ENCODE results near the gene AHR. TPM values are rescaled to one million over a fixed set of nuclear protein-coding genes. Genes with fewer than 3 reads are reported as not detected.

Gene AHR
- total RNA-seq, 1 donor from 2014 or later = 49.7 TPM

GRCh38 chr7:17319164-17320101 lies 21.0 kb downstream of the AHR start:
- no peaks in the 10 kb centered on the region for H3K27me3 Mint-ChIP-seq (ENCODE audit: low read depth)
- H3K36me3 Mint-ChIP-seq = peaks cover 10% of the 10 kb centered on the region
- H3K9me3 Mint-ChIP-seq = no peaks in the 10 kb centered on the region
- peaks cover 25% of the 10 kb centered on the region for H3K4me1 Mint-ChIP-seq
- peak overlapping the region; percentile 43 for H3K27ac Mint-ChIP-seq
- H3K4me3 Mint-ChIP-seq = no peak overlapping the region
- TF ChIP-seq, protein P1, sequence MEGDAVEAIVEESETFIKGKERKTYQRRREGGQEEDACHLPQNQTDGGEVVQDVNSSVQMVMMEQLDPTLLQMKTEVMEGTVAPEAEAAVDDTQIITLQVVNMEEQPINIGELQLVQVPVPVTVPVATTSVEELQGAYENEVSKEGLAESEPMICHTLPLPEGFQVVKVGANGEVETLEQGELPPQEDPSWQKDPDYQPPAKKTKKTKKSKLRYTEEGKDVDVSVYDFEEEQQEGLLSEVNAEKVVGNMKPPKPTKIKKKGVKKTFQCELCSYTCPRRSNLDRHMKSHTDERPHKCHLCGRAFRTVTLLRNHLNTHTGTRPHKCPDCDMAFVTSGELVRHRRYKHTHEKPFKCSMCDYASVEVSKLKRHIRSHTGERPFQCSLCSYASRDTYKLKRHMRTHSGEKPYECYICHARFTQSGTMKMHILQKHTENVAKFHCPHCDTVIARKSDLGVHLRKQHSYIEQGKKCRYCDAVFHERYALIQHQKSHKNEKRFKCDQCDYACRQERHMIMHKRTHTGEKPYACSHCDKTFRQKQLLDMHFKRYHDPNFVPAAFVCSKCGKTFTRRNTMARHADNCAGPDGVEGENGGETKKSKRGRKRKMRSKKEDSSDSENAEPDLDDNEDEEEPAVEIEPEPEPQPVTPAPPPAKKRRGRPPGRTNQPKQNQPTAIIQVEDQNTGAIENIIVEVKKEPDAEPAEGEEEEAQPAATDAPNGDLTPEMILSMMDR (IDR thresholded peaks at IDR 0.05; ENCODE audit: unreplicated experiment) = no peak
- no peak for DNase-seq (ENCODE audit: low spot score in 2 of 2, unreplicated experiment in 2 of 2)

- peaks cover 10% of the 10 kb centered on the region for H3K36me3 Mint-ChIP-seq
- no peaks in the 10 kb centered on the region for H3K27me3 Mint-ChIP-seq (ENCODE audit: low read depth)
- no peak overlapping the region for H3K4me3 Mint-ChIP-seq
- peak overlapping the region; percentile 43 for H3K27ac Mint-ChIP-seq
- no peaks in the 10 kb centered on the region for H3K9me3 Mint-ChIP-seq
- no peak for DNase-seq (ENCODE audit: low spot score in 2 of 2, unreplicated experiment in 2 of 2)
- TF ChIP-seq, protein P1 (IDR thresholded peaks at IDR 0.05; ENCODE audit: unreplicated experiment) = no peak
- peaks cover 25% of the 10 kb centered on the region for H3K4me1 Mint-ChIP-seq
These were observed 21.6 kb downstream of the AHR start for GRCh38 chr7:17320102-17320497.

GRCh38 chr7:17320657-17321056 lies 22.2 kb downstream of the AHR start:
- Mint-ChIP-seq H3K36me3 (peaks cover 15% of the 10 kb centered on the region), H3K9me3 (no peaks in the 10 kb centered on the region), H3K4me1 (peaks cover 25% of the 10 kb centered on the region), H3K27ac (peak overlapping the region; percentile 43), H3K27me3 (ENCODE audit: low read depth) (no peaks in the 10 kb centered on the region), H3K4me3 (no peak overlapping the region)
- no peak for DNase-seq (ENCODE audit: low spot score in 2 of 2, unreplicated experiment in 2 of 2)
- TF ChIP-seq, protein P1 (IDR thresholded peaks at IDR 0.05; ENCODE audit: unreplicated experiment) = no peak

GRCh38 chr7:17325364-17325763 lies 26.9 kb downstream of the AHR start:
- H3K4me3 Mint-ChIP-seq = no peak overlapping the region
- H3K27ac Mint-ChIP-seq = no peak overlapping the region
- H3K4me1 Mint-ChIP-seq = peaks cover 12% of the 10 kb centered on the region
- no peaks in the 10 kb centered on the region for H3K9me3 Mint-ChIP-seq
- H3K36me3 Mint-ChIP-seq = peaks cover 21% of the 10 kb centered on the region
- TF ChIP-seq, protein P1 (IDR thresholded peaks at IDR 0.05; ENCODE audit: unreplicated experiment) = no peak
- DNase-seq (ENCODE audit: low spot score in 2 of 2, unreplicated experiment in 2 of 2) = no peak
- no peaks in the 10 kb centered on the region for H3K27me3 Mint-ChIP-seq (ENCODE audit: low read depth)

DNA sequence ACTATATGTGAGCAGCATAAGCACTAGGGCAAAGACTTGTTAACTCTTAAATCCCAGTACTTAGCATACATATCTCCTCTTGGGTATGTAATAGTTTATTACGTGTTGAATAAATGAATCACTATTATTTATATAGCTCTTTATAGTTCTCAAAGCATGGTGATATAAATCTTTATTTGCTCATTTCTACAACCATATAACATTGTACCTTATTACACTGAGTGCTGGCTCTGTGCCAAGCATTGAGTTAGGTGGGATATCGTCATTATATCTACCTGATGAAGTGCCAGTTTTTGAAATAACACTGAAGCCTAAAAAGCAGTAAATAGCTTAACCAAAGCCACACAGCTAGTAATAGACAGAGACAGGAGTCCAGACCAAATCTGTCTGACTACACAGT lies 27.9 kb downstream of the AHR start:
- H3K9me3 Mint-ChIP-seq = no peaks in the 10 kb centered on the region
- TF ChIP-seq, protein P1 (IDR thresholded peaks at IDR 0.05; ENCODE audit: unreplicated experiment) = no peak
- no peak for DNase-seq (ENCODE audit: low spot score in 2 of 2, unreplicated experiment in 2 of 2)
- H3K4me1 Mint-ChIP-seq = peaks cover 2% of the 10 kb centered on the region
- no peak overlapping the region for H3K4me3 Mint-ChIP-seq
- H3K27me3 Mint-ChIP-seq (ENCODE audit: low read depth) = no peaks in the 10 kb centered on the region
- peaks cover 21% of the 10 kb centered on the region for H3K36me3 Mint-ChIP-seq
- H3K27ac Mint-ChIP-seq = no peak overlapping the region

Data from mesothelial cell of epicardium (in vitro differentiated cells).